NK-92 treated with Interleukin-12 subunit alpha and Interleukin-12 subunit beta, amount 100 ng/mL, for 24 hours (cell line): ENCODE data around the gene CLPSL1.

Source experiments
- DNase-seq: peaks from one replicate; lab custom pipeline; 2025; lab: John Stamatoyannopoulos, UW

The CLPSL1 gene

GRCh38 chr6:35759426-35759825, 21.4 kb upstream of the CLPSL1 start:
- no peak for DNase-seq

- DNase-seq, result no peak
Observed at GRCh38 chr6:35765739-35766138, 15.1 kb upstream of the CLPSL1 start.

GRCh38 chr6:35769211-35769610, 11.6 kb upstream of the CLPSL1 start:
- no peak for DNase-seq

DNA sequence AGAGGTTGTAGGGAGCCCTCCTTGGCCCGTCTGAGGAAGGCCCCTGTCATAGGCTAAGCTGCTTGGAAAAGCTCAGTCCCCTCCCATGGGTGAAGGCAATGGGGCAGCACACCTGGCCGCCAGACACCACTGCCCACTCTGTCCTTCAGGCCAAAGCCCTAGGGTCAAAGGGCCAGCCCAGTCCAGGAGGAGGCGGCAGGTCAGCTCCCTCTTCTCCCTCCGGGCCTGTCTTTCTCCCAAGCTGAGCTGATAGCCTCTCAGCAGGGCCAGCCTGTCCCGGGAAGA, 9.5 kb upstream of the CLPSL1 start:
- no peak for DNase-seq

GRCh38 chr6:35774116-35774794, 6.6 kb upstream of the CLPSL1 start:
- DNase-seq, result no peak

DNA sequence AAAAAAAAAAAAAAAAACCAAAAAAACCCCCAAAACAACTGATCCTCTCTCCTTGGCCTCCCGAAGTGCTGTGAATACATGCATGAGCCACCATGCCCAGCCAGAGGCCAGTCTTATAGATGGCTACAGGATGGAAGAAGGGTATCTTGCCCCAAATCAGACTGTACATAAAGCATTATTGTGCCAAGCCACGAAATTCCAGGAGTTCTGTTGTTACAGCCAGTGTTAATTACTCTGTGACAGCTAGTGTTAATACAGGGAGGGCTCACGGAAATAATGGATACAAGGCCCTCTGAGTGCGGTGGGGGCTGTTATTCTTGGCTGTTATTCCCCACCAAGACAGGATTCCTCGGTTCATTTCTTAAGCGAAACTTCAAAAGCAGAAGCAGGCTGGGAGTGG, 5.8 kb upstream of the CLPSL1 start:
- no peak for DNase-seq

DNA sequence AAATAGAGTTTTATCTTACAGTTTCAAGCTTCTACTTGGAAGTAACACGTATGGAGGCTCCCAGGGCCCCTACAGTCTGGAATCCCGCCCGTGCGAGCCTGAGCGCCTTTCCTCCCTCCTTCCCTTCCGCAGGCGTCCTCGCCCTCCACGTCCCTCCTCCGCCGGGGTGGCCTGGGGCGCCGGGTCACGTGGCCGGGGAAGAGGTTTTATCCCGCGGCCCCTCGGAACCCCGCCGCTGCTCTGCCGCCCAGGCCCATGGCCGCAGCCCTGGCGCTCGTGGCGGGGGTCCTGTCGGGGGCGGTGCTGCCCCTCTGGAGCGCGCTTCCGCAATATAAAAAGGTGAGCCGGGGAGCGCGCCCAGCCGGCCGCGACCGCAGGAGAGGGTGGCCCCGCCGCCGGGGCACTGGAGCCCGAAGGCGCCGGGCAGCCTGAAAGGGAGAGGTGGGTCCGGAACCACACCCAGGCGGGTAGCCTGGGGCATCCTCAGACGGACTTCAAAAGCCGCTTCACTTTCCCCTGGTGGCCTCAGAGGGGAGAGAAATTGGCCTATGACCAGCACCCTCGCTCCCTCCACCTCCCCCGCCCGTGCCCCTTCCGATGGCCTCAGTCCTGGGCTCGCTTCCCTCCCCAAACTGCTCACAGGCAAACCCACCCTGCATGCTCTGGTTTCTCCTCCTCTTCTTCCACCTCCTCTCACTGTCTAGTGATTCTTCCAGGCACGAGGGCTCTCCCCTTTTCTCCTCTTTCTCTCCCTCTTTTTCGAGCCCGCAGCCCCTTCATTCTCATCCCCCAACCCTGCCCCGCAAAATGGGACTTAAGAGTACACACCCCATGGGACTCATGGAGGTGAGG, 4.2 kb upstream of the CLPSL1 start, which contains the start of gene CLPSL2:
Gene CLPSL2, plus strand, starts transcription at position 235 of the 852 bp plus-strand sequence. Its CDS starts 21 bp downstream, at position 256.
- DNase-seq, result no peak

GRCh38 chr6:35777356-35778102, 3.3 kb upstream of the CLPSL1 start:
- DNase-seq, result no peak

DNA sequence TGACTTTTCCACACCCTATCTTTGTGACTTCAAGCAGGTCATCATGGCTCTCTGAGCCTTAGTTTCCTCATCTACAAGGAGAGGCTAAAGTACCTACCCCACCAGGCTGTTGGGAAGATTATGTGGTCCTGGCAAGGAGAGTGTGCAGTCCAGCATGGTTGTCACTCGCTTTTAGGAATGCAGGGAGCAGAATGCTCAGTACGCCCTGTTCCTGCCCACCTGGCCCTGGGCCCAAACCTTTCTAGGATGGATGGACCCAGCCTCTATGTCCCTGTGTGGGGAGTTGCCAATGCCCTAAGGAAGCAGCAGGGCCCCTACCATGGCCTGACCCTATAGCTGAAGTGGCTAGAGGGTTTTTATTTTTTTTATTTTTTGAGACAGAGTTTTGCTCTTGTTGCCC, 2.4 kb upstream of the CLPSL1 start:
- no peak for DNase-seq

DNA sequence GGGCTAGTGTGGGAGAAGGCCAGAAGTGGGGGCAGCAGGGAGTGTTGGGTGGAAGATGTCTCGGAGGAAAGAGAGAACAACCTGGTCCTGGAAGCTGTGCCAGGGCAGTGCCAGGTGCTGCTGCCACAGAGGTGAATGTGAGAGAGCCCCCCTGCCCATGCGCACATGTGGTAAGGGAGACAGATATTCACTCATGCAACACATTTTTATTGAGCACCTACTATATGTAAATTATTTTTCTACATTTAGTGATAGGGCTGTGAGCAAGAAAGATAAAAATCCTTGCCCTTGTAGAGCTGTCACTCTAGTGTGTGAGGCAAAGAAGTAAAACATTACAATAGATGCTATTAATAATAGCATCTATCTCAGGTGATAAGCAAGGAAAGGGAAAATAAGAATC, 471 bp downstream of the CLPSL1 start:
- no peak for DNase-seq

- no peak for DNase-seq
Observed at GRCh38 chr6:35782424-35782823, 1.6 kb downstream of the CLPSL1 start.

GRCh38 chr6:35784200-35784599, 3.4 kb downstream of the CLPSL1 start:
- no peak for DNase-seq

DNA sequence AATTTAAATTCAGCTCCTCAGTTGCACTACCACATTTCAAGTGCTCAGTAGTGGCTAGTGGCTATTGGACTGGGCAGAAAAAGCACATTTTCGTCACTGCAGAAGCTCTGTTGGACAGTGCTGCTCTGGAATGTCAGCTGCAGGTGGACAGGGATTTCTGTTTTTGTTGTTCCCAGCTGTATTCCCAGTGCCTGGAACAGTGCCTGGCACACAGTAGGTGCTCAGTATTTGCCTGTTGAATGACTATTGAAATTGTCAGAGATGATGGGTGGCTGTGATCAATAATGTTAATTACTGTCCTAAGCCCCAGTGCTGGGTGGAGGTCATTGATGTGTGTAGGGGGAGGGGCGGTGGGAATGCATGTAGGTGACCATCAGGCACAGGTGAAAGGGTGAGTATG, 5.5 kb downstream of the CLPSL1 start:
- no peak for DNase-seq

GRCh38 chr6:35786810-35787209, 6.0 kb downstream of the CLPSL1 start:
- no peak for DNase-seq

DNA sequence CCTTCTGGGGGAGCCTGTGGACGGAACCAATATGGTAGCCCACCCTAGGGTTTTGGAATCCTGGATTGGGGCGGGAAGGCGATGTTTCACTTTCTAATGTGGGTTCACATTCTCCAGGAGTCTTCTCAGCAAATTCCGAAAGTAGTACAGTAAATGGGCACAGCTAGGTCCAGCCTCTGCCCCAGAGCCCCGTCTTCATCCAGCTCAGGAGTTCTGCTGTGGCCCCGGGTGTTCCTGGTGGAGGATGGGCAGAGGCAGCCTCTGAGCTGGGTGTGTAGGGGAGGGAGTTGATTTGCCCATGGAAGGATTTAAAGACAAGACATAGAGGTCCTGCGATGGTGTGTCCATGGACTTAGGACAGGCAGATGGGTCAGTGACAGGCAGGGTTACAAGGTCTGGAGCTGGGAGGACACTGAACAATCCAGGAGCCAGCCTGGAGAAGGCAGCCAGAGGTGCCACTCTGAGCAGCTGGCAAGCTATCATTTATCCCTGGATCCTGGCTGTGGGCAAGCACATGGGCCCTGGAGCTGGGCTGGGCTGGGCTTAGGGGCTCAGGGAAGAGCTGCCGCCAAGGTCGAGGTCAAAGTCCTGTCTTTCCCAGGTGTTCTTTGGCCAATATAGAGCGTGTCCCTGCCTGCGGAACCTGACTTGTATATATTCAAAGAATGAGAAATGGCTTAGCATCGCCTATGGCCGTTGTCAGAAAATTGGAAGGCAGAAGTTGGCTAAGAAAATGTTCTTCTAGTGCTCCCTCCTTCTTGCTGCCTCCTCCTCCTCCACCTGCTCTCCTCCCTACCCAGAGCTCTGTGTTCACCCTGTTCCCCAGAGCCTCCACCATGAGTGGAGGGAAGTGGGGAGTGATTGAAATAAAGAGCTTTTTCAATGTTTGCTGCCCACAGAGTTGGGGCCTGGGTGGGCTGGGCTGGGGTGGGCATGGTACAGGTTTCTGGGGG, 6.7 kb downstream of the CLPSL1 start:
- DNase-seq, result no peak

DNA sequence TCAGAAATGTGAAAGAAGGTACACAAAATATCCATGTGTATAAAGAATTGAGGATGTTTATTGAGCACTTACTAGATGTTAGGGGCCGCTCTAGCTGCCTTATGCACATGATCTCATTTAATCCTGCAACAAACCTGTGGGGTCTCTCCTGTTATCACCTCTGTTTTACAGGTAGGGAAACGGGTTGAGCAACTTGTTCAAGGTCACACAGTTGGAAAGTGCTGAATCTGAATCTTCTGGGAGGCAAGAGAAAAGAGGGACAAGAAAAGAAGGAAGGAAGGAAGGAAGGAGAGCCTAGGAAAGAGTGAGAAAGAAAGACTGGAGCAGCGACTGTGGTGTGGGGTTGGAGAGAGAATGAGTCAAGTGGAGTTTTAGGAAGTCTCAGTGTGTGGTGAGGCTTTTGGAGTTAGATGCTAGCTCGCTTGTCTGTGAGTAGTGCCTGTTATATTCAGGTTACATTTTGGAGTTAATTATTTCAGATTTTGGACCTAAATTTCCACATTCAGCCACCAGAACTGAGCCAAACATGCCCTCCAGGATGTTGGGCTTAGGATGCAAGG, 7.7 kb downstream of the CLPSL1 start:
- DNase-seq, result no peak

DNA sequence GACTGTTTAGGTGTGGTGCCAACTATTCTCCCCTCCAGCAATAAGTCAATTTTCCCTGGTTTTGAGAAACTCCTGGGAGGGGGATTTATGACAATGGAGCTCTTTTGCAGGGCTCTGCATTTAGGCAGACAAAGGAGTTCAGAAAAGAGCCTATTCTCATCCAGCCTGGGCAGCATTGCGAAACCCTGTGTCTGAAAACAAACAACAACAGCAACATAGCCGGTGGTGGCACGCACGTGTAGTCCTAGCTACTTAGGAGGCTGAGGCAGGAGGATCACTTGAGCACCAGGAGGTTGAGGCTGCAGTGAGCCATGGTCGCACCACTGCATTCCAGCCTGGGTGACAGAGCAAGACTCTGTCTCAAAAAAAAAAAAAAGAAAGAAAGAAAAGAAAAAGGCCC, 9.9 kb downstream of the CLPSL1 start:
- DNase-seq, result no peak

DNA sequence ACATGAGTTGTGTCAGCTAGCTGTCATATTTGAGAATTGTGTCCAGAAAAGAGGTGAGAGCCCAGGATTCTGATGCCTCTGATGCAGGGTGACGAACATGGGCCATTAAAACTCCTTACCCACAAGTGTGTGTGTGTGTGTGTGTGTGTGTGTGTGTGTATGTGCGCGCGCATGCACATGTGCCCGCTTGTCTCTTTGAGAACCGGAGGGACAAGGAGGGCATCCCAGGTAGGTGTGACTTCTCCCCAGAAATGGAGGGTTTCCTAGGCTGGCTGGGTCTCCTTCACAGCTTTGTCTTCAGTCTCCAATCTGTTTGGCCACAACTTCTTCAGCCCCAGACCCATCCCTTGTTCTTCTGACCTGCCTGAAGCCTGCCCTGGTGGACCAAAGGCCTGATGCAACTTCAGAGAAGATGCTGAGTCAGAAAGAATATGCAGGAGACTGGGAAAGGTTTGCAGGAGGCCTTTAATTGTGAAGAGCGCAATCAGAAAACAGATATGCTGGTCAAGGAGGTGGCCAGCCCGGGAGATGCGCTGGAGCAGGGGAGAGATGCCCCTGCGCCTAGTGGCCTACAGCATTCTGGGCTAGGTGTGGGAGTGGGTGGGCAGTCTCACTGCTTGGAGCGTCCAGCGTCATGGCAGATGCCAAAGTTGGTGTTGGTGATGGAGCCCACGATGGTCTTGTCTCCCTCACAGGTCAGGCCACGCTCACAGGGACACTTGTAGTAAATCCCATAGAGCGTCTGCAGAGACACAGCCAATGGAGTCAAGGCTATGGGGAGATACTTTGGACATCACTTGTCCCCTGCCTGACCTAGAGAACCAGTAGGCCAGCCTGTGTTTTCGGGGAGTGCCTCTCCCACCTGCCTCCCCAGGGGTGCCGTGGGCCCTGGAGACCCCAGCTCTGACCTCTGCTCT, 14.0 kb downstream of the CLPSL1 start:
- no peak for DNase-seq

GRCh38 chr6:35795453-35796071, 14.7 kb downstream of the CLPSL1 start:
- no peak for DNase-seq

DNA sequence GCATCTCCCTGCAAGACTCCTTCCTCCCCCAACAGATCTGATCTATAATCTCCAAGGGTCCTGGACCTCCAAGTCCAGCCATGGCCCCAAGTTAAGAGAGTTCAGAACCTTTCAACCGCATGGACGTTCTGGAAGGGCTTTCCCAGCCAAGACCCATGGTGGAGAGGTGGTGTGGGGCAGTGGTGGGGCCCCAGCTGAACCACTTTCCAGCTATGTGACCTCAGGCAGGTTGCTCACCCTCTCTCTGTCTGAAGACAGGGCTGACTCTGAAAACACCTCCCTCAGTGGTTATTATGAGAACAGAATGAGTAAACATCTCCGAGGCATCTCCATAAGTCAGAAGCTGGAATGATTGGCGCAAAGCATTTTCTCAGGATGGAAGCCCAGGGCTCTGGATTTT, 15.4 kb downstream of the CLPSL1 start:
- no peak for DNase-seq
